Loucy (cell line): ENCODE data around the gene EIF4E3.

Experiments used
- EZH2phosphoT487 ChIP-seq: fragments of 200-600 bp; IDR thresholded peaks from 2 replicates; pipeline ENCODE4 v1.6.1; 2018; ENCODE audit warnings: antibody characterized with exemption, mild to moderate bottlenecking, moderate library complexity, borderline replicate concordance
- TF ChIP-seq, protein P1 (sequence below): fragments of 200-600 bp; sonication (generic); conservative IDR thresholded peaks from 2 replicates; pipeline ENCODE4 v1.5.1; 2014; ENCODE audit warnings: mild to moderate bottlenecking, antibody characterized with exemption, low read length

DNA sequence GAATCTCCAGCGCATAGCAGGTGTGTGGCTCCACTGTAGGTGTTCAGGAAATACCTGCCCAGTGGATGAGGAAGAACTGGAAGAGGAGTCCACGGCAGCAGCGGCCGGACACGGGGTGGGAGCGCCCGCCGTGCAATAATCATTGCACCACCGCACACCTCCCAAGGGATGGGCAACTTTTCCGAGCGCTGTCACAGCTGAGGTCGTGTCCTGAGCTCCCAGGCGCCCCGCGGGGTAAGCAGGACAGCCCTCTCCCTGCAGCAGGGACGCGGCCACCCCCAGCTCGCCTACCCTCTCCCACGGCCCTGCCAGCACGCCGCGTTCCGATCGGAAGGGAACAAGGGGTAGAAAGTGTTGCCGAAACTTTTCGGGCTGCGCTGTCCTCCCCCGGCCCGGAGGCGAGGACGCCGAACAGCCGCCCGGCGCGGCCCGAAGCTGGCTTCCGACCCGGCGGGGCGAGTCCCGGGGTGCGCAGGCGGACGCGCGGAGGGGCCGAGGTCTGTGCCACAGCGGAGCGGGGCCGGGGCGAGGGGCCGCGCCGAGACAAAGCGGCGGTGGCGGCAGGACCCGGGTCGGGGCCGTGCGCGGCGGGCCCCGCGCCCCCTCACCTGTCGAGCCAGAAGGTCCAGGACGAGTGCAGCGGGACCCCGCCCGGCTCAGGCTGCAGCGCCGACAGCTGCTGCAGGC, 475 bp downstream of the EIF4E3 start:
- TF ChIP-seq, protein P1, sequence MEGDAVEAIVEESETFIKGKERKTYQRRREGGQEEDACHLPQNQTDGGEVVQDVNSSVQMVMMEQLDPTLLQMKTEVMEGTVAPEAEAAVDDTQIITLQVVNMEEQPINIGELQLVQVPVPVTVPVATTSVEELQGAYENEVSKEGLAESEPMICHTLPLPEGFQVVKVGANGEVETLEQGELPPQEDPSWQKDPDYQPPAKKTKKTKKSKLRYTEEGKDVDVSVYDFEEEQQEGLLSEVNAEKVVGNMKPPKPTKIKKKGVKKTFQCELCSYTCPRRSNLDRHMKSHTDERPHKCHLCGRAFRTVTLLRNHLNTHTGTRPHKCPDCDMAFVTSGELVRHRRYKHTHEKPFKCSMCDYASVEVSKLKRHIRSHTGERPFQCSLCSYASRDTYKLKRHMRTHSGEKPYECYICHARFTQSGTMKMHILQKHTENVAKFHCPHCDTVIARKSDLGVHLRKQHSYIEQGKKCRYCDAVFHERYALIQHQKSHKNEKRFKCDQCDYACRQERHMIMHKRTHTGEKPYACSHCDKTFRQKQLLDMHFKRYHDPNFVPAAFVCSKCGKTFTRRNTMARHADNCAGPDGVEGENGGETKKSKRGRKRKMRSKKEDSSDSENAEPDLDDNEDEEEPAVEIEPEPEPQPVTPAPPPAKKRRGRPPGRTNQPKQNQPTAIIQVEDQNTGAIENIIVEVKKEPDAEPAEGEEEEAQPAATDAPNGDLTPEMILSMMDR, result no peak
- TF ChIP-seq EZH2phosphoT487, result no peak
